Measurements from ENCODE around the gene C12orf76. TPM values are rescaled to one million over a fixed set of nuclear protein-coding genes. Genes with fewer than 3 reads are reported as not detected.
A peak's percentile ranks its signal among the peaks of the same experiment; 100 is the strongest.
"Not testable (repeated sequence)": the region's sequence is repeated elsewhere in the genome, so short reads cannot be mapped to it uniquely, and the experiment has no call there.

Gene C12orf76
- total RNA-seq, 1 experiment from 2014 or later: 14.9 TPM

DNA sequence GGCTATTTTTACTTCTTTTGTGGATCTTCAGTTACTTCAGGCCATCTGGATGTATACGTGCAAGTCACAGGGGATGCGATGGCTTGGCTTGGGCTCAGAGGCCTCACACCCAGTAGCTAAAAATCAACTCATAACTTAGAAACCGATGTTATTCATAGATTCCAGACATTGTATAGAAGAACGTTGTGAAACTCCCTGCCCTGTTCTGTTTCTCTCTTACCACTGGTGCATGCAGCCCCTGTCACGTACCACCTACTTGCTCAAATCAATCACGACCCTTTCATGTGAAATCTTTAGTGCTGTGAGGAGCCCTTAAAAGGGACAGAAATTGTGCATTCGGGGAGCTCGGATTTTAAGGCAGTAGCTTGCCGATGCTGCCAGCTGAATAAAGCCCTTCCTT is 1.3 kb upstream of the C12orf76 start:
- DNase-seq; H3K4me3 ChIP-seq (ENCODE audit: insufficient read depth, low read depth, low read length); H3K36me3 ChIP-seq (replicated peaks; ENCODE audit: control insufficient read depth, insufficient read depth, low read length); H3K27me3 ChIP-seq (ENCODE audit: control insufficient read depth, insufficient read depth, low read length): not testable (repeated sequence)

DNA sequence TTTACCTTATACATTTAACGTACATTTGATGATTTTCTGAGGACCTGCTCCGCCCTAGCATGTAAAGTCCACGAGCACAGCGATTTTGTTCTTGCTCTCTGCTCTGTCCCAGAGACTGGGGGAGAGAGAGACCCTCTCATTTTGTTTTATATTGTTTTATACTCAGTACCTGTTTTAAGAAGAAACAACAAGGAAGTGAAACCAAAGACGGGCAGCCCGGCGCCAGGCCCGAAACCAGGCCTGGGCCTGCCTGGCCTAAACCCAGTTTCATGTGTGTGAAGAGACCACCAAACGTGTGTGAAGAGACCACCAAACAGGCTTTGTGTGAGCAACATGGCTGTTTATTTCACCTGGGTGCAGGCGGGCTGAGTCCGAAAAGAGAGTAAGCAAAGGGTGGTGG is 712 bp upstream of the C12orf76 start:
- H3K4me3 ChIP-seq (ENCODE audit: insufficient read depth, low read depth, low read length); DNase-seq; H3K36me3 ChIP-seq (replicated peaks; ENCODE audit: control insufficient read depth, insufficient read depth, low read length); H3K27me3 ChIP-seq (ENCODE audit: control insufficient read depth, insufficient read depth, low read length): not testable (repeated sequence)

DNA sequence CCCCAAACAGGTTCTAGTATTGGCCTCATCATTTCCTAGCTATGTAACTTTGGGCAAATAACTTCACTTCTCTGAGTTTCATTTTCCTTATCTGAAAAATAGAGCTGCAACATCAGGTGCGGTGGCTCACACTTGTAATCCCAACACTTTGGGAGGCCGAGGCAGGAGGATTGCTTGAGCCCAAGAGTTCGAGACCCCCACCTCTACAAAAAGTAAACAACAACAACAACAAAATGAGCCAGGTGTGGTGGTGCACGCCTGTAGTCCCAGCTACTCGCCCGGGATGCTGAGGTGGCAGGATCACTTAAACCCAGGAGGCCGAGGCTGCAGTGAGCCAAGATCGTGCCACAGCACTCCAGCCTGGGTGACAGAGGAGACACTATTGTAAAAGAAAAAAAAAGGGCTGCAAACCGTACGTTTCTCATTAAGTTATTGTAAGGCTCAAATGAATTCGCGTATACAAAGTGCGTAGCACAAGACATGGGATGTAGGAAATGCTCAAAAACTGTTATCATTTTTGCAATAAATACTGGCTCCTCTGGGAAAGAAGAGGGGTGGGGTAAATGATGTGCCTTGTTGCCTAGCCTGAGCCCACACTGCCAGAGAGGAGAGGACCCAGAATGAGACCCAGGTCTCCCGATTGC is 903 bp downstream of the C12orf76 start:
- H3K4me3 ChIP-seq (ENCODE audit: insufficient read depth, low read depth, low read length): peak overlapping the region; percentile 76

DNA sequence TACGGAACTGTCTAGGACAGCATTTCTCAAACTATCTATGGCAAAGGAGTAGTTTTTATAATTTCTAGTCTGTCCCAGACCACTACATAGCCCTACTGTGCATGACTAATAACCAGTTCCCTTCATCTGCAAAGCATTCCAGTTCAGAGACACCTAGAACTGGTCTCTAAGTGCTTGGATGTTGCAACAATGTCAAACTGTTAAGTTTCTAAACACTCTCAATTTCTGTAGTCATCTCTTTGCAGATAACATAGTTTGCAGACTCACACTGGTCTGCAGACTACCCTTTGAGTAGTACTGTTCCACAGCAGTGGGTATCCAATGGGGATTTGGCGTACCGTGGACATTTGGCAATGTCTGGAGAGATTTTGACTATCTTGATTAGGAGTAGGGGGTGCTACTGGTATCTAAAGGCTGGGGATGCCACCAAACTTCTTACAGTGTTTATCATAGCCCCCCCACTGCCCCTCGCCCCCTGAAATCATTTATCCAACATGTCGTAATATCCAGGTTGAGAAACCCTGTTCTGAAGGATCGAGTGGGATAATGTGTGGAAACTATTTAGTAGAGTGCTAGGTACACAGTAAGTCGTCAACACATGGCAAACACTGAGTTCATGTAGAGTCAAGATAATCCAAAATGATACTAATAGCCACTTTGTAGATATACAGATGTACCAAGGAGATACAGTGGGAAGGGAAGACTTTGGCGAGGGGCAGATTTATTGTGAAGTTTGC is 1.7 kb downstream of the C12orf76 start:
- no peak for DNase-seq
- Histone ChIP-seq H3K4me3 (ENCODE audit: insufficient read depth, low read depth, low read length) (no peak overlapping the region), H3K27me3 (ENCODE audit: control insufficient read depth, insufficient read depth, low read length) (no peaks in the 10 kb centered on the region), H3K36me3 (replicated peaks; ENCODE audit: control insufficient read depth, insufficient read depth, low read length) (peaks cover 2% of the 10 kb centered on the region)

More for the DNA sequence above, 903 bp downstream of the C12orf76 start:
- Histone ChIP-seq H3K27me3 (ENCODE audit: control insufficient read depth, insufficient read depth, low read length) (no peaks in the 10 kb centered on the region), H3K36me3 (replicated peaks; ENCODE audit: control insufficient read depth, insufficient read depth, low read length) (no peaks in the 10 kb centered on the region)
- no peak for DNase-seq

DNA sequence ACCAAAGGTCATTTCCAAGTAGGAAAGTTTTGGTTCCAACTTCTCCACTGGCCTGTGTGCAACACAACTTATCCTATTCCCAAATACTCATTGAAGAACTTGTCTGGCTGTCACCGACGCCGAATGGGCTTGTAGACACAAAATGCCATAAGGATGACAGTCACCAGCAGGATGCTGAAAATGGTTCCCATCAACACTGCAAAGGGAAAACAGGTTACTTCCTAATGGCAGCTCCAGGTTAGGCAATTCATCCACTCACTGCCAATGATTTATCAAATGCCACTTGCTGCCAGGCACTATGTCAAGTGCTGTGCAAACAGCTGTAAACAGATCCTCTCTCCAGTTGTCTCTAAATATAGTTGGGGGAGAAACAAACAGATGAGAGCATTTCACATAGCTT is 6.1 kb downstream of the C12orf76 start:
- no peak for DNase-seq
- H3K36me3 ChIP-seq (replicated peaks; ENCODE audit: control insufficient read depth, insufficient read depth, low read length): peaks cover 3% of the 10 kb centered on the region
- H3K4me3 ChIP-seq (ENCODE audit: insufficient read depth, low read depth, low read length): no peak overlapping the region
- H3K27me3 ChIP-seq (ENCODE audit: control insufficient read depth, insufficient read depth, low read length): no peaks in the 10 kb centered on the region

DNA sequence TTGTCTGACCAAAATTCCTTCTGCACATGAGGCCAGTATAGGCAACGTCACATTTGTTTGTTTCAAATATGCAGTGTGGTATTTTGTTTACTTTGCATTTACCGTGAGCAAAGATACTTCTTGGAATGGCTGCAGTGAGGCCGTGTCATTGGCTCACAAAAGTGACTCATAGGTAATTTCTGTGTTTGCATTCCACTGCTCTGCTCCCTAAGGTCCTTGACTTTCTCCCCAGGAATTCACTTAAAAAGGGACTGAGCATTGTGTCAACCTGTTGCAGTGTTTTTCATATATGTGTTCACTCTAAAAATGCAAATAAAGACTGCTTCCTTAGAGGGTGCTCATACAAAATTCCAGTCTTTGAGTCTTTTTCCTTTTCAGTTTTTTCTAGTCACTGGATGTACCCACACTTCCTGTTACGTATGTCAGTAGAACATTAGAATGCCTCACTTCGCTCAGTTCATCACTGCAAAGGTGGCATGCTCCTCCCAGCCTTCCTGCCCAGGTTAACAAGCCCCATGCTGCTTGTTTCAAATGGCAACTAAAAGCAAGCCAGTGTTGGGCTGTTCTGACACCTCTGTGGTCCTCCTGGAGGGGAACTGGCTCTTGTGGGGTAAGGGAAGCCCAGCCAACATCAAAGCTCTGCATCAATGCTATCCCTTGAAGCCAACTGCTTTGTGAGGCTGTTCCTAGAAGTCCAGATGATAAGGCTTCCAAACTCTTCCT is 9.1 kb downstream of the C12orf76 start:
- H3K27me3 ChIP-seq (ENCODE audit: control insufficient read depth, insufficient read depth, low read length): no peaks in the 10 kb centered on the region
- H3K36me3 ChIP-seq (replicated peaks; ENCODE audit: control insufficient read depth, insufficient read depth, low read length): peaks cover 3% of the 10 kb centered on the region
- no peak for DNase-seq
- no peak overlapping the region for H3K4me3 ChIP-seq (ENCODE audit: insufficient read depth, low read depth, low read length)

DNA sequence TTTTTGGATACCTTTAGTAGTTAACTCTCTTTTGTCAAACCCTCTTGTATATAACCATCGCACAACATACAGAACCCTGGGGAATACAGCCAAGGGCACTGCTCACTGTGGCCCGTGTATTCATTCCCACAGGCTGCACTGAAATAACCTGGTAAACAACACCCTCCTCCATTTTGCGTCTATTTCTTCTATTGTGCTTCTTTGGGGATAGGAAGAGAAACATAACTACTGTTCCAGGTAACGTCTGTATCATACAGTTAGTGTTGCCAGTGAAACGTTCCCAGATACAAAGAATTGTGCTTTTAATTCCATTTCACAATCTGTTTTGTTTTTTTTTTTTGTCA is 9.6 kb downstream of the C12orf76 start:
- Histone ChIP-seq H3K36me3 (replicated peaks; ENCODE audit: control insufficient read depth, insufficient read depth, low read length) (peaks cover 3% of the 10 kb centered on the region), H3K27me3 (ENCODE audit: control insufficient read depth, insufficient read depth, low read length) (no peaks in the 10 kb centered on the region), H3K4me3 (ENCODE audit: insufficient read depth, low read depth, low read length) (no peak overlapping the region)
- no peak for DNase-seq

DNA sequence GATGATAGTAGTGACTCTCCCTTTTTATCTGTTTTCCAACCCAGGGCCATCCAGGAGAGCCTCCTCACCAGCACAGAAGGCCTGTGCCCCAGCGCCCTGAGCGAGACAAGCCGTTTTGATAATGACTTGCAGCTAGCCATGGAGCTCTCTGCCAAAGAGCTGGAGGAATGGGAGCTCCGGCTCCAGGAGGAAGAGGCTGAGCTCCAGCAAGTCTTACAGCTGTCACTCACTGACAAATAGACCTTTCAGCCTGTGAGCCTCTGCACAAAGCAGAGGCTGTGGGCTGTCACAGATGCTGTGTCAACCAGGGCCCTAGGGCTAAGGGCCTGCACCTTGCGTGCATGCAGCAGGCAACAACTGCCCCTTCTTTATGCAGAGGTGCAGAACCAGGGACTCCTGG is 11.0 kb downstream of the C12orf76 start:
- no peaks in the 10 kb centered on the region for H3K27me3 ChIP-seq (ENCODE audit: control insufficient read depth, insufficient read depth, low read length)
- no peak for DNase-seq
- H3K36me3 ChIP-seq (replicated peaks; ENCODE audit: control insufficient read depth, insufficient read depth, low read length): peaks cover 2% of the 10 kb centered on the region
- no peak overlapping the region for H3K4me3 ChIP-seq (ENCODE audit: insufficient read depth, low read depth, low read length)

DNA sequence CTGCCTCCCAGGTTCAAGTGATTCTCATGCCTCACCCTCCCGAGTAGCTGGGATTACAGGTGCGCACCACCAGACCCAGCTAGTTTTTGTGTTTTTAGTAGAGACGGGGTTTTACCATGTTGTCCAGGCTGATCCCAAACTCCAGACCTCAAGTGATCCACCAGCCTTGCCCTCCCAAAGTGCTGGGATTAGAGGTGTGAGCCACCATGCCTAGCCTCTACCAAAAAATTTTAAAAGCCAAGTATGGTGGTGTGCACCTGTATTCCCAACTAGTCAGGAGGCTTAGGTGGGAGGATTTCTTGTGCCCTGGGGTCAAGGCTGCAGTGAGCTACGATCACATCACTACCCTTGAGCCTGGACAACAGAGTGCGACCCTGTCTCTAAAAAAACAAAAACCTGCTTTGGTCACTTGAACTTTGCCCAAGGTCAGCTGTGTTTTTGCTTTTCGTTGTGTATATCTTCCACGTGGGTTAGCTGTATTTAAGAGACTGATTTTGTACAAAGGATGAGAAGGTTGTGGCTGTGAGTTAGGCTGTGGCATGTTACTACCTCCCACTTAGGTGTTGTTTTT is 12.7 kb downstream of the C12orf76 start:
- H3K27me3 ChIP-seq (ENCODE audit: control insufficient read depth, insufficient read depth, low read length): no peaks in the 10 kb centered on the region
- no peak overlapping the region for H3K4me3 ChIP-seq (ENCODE audit: insufficient read depth, low read depth, low read length)
- no peak for DNase-seq
- H3K36me3 ChIP-seq (replicated peaks; ENCODE audit: control insufficient read depth, insufficient read depth, low read length): no peaks in the 10 kb centered on the region; the same call in none of the 2 replicates

DNA sequence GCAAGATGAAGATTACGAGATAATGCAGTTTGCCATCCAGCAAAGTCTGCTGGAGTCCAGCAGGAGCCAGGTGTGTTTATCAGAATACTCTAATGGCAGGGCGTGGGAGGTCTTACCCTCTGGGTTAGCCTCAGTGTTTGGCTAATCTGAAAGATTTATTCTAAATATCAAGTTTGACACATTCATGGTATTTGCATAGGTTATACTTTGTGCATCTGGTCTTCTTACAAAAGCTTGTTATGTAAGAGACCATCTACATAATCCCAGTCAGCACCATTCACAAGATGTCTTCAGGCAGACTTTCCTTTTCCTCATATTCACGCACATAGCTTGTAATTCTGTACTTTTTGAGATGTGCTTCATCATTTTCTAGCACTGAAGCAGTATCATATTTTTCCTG is 14.4 kb downstream of the C12orf76 start:
- no peak overlapping the region for H3K4me3 ChIP-seq (ENCODE audit: insufficient read depth, low read depth, low read length)
- H3K36me3 ChIP-seq (replicated peaks; ENCODE audit: control insufficient read depth, insufficient read depth, low read length): peaks cover 2% of the 10 kb centered on the region

DNA sequence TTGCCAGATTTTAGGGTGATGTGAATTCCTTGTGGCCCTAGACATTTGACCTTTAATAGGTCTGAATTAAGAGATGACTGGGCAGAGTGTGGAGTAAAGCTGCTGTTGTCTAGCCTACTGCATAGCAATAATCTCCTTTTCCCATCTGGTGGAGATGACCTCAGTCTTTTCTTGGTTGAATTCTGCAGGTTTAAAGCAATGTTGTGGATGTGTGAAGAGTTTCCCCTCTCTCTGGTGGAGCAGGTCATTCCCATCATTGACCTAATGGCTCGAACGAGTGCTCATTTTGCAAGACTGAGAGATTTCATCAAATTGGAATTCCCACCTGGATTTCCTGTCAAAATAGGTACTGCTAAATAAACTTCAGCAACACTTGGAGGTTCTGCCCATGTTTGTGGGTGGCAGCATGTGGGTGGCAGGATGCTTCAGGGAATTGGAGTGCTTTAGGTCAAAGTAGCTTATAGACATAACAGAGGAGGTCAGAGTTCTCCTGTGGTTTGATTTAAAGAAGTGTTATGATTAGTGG is 19.0 kb downstream of the C12orf76 start:
- DNase-seq: no peak
- H3K4me3 ChIP-seq (ENCODE audit: insufficient read depth, low read depth, low read length): no peak overlapping the region
- H3K36me3 ChIP-seq (replicated peaks; ENCODE audit: control insufficient read depth, insufficient read depth, low read length): peaks cover 3% of the 10 kb centered on the region
- no peaks in the 10 kb centered on the region for H3K27me3 ChIP-seq (ENCODE audit: control insufficient read depth, insufficient read depth, low read length)

More for the DNA sequence above, 14.4 kb downstream of the C12orf76 start:
- no peak for DNase-seq
- H3K27me3 ChIP-seq (ENCODE audit: control insufficient read depth, insufficient read depth, low read length): no peaks in the 10 kb centered on the region

DNA sequence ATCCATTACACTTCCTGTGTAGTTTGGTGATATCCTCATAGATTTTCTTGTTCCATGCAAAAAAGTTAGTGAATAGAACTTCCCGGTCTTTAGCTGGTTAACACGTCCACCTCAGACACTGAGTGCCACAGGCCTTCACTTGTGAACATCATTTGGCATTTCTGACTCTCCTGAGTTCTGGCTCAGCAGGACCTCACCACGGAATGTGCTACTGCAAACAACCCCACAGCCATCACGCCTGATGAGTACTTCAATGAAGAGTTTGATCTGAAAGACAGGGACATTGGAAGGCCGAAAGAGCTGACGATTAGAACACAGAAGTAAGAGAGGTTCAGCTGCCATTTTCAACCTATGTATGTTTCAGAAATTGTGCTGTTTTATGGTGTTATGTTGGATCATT is 20.0 kb downstream of the C12orf76 start:
- no peak for DNase-seq
- no peaks in the 10 kb centered on the region for H3K27me3 ChIP-seq (ENCODE audit: control insufficient read depth, insufficient read depth, low read length)
- H3K4me3 ChIP-seq (ENCODE audit: insufficient read depth, low read depth, low read length): no peak overlapping the region
- peaks cover 3% of the 10 kb centered on the region for H3K36me3 ChIP-seq (replicated peaks; ENCODE audit: control insufficient read depth, insufficient read depth, low read length)

DNA sequence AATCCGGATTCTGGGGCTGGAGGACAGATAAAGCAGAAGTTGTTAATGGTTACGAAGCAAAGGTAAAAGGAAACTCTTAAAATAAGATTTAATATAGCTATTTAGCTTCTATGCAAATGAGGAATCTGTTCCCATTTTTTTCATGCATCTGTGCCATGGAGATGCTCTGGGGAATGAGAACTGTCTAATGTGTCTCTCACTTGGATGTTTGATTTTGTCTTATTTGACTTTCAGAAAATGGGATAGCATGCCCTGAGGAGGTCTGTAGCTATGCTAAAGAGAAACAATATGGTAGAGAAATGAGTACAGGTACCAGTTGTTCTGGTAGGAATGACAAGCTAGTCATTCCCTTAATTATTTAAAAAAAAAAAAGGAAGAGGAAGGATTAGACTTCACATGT is 24.3 kb downstream of the C12orf76 start:
- no peak overlapping the region for H3K4me3 ChIP-seq (ENCODE audit: insufficient read depth, low read depth, low read length)
- no peak for DNase-seq
- H3K27me3 ChIP-seq (ENCODE audit: control insufficient read depth, insufficient read depth, low read length): no peaks in the 10 kb centered on the region
- peaks cover 1% of the 10 kb centered on the region for H3K36me3 ChIP-seq (replicated peaks; ENCODE audit: control insufficient read depth, insufficient read depth, low read length)

DNA sequence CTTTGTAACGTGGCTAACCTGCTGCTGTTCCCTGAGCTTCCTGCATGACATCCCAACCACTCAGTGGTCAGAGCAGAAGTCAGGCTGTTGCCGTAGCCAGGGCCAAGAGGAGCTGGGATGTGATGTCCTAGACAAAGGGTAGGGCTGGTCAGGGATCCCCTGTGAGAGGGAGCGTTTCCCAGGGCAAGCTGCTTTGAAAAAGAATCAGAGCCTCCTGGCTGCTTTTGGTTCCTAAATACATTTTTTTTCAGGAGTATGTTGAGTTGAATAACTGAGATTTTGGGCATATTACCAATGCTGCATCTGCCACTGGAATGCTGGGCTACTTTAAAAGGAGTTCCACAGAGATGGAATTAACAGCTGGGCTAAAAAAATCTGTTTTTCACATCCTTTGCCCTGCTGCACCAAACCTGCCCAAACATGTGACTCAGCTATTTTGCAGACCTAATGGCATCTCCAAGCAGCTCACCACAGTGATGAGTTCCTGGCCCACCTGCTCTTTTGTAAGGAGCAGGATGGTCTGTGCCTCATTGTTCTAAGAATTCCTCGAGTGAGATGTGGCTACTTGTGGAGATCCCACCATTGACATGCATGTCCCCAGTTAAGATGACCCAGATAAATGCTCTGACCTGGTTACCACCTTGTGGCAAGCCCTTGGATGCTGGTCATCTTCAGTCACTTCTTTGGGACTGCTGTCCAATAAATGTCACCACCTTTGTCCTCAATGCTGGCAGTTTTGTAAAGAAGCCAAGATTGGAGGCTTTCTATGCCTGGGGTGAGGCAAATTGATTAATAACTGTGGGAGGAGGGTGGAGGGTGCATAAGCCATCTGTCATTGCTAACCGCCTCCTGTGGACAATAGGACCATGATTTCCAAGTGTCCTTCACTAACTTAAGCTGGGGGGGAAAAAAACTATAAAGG is 25.0 kb downstream of the C12orf76 start:
- DNase-seq: peak; percentile 41
- no peaks in the 10 kb centered on the region for H3K27me3 ChIP-seq (ENCODE audit: control insufficient read depth, insufficient read depth, low read length)
- peaks cover 1% of the 10 kb centered on the region for H3K36me3 ChIP-seq (replicated peaks; ENCODE audit: control insufficient read depth, insufficient read depth, low read length)
- no peak overlapping the region for H3K4me3 ChIP-seq (ENCODE audit: insufficient read depth, low read depth, low read length)
